GM21723 (cell line): ENCODE results near the gene DCXR.
"Not testable (repeated sequence)": the region's sequence is repeated elsewhere in the genome, so short reads cannot be mapped to it uniquely, and the experiment has no call there.

Experiments used
- ATAC-seq: cut with Tn5 transposase; IDR thresholded peaks from one replicate; pipeline ENCODE4 v1.9.1; 2021; ENCODE audit warnings: mild to moderate bottlenecking, moderate library complexity; ENCODE audit not compliant: unreplicated experiment

Gene DCXR

DNA sequence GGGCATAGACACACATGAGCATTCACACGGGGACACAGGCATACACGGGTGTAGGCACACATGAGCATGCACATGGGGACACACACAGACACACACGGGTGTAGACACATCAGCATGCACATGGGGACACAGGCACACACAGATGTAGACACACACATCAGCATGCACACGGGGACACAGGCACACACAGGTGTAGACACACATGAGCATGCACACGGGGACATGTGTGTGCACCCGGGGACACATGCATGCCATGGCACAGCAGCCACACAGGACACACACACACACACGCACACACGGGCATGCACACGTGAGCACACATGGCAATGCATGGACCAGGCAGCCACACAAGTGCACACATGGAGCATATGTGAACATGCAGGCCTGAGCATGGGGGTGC lies 5.2 kb upstream of the DCXR start:
- ATAC-seq = no peak

DNA sequence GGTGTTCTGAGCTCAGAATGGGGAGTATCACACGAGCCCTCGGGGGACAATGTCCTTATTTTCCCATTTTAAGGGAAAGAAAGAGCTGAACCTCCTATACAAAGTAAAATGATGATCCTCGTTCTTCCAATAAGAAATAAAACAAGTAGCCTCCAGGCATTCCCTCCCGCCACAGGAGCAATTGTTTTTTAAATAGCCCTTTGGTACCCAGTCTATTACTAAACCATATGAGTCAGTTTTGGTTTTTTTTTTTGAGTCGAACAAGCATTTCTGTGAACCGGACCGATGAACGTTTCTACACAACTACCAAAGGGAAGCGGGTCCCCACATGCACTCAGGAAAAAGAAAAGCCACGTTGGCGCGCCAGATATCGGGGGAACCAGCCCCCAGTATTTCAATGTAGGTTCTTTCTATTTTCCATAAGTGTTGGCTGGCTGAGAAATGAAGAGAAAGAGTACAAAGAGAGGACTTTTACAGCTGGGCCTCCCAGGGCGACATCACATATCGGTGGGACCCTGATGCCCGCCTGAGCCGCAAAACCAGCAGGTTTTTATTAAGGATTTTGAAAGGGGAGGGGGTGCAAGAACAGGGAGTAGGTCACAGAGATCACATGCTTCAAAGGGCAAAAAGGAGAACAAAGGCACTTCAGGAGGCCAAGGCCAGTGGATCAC lies 3.8 kb upstream of the DCXR start:
- ATAC-seq = no peak

DNA sequence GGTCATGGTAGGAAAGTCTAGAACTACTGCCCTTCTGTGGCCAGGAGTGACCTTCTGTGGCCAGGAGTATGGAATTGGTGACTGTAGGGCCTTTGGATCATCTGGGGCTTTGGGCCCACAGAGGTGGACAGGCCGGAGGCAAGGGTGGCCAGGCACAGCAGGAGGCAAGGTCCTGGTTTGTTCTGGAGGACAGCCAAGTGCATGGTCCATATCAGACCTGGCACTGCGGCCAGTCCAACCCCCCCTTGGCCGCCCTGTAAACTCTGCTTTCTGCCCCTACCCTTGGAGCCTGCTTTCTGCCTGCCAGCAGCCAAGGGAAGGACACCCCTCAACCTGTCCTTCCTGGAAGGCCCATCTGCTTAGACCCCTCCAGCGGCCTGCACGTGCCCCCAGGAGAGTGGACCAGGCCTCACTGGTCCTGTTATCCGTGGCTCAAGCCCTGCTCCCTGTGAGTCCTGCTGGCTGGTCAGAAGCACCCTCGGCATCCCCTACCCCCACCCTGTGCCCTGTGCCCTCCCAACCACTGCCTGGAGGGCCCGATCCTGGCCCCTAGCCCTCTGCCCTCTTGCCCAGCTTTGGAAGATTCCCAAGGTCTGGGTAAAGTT lies 2.3 kb upstream of the DCXR start:
- no peak for ATAC-seq

DNA sequence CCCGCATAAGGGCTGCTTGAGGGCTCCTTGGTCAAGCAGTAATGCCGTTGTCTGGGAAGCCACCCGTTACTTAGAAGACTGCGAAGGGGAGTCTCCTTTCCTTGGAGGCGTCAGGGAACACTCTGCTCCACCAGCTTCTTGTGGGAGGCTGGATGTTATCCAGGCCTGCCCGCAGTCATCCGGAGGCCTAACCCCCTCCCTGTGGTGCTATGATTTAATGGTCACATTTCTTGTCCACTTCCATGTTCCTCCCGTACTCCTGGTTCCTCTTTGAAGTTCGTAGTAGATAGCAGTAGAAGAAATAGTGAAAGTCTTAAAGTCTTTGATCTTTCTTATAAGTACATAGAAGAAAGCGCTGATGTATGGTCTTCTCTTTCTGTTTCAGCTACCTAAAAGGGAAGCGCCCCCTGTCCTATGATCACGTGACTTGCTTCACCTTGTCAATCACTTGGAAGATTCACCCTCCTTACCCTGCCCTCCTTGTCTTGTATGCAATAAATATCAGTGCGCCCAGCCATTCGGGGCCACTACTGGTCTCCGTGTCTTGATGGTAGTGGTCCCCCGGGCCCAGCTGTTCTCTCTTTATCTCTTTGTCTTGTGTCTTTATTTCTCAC lies 1.4 kb upstream of the DCXR start:
- ATAC-seq = not testable (repeated sequence)

DNA sequence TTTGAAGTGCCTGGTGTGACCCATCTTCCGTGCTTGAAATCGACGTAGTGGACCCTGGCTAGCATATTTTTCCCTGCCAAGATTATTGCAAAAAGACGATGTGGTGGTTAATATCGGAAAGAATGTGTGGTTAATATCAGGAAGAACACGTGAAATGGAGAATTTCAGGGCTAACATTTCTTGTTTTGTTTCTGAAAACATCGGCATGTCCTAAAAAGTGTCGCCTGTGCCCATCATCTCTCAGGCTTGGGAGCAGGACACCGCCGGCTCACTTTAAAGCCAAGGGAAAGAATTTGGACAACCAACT lies 345 bp upstream of the DCXR start:
- no peak for ATAC-seq

DNA sequence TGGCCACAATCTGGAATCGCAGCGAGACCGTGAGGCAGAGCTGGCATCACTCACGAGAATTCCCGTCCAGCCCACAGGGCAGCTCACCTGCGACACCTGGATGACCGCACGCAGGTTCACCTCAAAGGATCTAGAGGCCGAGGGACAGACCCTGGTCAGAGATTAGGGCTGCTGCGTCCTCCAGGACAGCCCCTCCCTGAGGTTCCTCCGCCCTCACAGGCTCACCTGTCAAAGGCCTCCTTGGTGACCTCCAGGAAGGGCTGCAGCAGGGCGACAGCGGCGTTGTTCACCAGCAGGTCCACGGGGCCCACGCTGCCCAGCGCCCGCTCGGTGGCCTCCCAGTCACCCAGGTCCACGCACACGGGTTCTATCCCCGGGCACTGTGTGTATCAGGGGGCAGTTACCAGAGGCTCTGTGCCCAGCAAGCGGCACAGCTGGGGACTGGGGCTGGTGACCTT lies 834 bp downstream of the DCXR start:
- no peak for ATAC-seq

DNA sequence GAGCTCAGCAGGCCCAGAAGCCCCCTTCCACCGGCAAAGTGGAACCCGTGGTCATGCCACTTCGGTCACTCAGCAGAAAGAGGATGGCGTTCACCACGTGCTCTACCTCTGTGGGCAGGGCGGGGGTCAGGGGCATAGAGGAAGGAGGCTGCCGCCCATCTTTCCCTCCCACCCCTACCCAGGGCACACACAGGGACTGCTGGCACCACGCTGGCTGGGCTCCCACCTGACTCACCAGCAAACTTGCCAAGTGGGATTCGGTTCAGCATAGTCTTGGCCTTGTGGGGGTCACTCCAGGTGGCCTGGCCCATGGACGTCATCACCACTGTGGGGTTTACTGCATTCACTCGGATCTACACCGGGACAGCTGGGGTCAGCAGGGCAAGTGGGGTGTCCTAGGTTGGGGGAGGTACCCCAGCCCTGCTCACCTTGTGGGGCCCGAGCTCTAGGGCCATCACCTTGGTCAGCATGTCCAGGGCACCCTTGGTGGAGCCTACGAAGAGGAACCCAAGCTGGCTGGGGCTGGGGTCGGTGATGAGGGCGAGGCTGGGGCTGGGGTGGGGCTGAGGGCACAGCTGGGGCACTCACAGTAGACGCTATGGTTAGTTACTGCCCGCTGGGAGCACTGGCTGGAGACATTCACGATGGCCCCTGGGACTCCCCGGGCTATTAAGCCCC lies 1.4 kb downstream of the DCXR start:
- no peak for ATAC-seq

DNA sequence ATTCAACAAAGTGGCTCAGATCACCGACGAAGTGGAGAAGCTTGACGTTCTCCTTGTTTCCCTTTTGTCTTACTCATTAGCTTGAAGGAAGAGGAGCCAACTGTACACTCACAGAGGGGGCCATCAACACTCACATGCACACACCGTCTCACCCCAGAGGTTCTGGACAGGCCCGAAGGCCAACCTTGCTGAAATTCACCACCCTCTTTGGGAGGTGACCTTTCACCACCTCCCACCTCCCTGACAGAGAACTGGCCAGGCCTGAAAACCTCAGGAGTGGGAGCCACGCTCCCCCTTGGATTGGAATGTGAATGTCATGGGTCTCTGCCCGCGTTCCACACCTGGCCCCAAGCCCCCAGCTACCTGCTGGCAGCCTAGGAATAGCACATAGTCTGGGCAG lies 2.0 kb downstream of the DCXR start:
- ATAC-seq = no peak

DNA sequence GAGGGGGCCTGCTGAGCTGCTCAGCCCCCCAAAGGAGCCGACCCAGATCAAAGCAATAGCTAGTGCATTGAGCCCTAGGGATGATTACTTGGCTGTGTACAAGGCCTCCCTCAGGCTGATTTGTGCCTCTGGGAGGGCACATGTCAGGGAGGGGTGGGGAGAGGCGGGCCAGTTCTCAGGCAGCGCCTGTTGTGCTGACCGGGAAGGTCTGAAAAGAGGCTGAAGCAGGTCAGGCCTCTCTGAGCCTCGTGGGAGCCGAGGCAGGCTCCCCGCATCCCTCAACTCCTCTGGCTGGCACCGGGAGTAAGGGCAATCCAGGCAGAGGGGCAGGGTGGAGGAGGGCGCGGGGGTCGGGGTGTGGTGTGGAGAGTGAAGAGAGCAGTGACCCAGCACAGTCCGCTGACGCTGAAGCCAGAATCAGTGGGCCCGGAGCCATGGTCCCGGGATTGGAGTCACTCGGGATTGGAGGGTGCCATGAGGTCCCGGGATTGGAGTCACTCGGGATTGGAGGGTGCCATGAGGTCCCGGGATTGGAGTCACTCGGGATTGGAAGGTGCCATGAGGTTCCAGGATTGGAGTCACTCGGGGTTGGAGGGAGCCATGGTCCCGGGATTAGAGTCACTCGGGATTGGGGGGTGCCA lies 3.0 kb downstream of the DCXR start:
- no peak for ATAC-seq

DNA sequence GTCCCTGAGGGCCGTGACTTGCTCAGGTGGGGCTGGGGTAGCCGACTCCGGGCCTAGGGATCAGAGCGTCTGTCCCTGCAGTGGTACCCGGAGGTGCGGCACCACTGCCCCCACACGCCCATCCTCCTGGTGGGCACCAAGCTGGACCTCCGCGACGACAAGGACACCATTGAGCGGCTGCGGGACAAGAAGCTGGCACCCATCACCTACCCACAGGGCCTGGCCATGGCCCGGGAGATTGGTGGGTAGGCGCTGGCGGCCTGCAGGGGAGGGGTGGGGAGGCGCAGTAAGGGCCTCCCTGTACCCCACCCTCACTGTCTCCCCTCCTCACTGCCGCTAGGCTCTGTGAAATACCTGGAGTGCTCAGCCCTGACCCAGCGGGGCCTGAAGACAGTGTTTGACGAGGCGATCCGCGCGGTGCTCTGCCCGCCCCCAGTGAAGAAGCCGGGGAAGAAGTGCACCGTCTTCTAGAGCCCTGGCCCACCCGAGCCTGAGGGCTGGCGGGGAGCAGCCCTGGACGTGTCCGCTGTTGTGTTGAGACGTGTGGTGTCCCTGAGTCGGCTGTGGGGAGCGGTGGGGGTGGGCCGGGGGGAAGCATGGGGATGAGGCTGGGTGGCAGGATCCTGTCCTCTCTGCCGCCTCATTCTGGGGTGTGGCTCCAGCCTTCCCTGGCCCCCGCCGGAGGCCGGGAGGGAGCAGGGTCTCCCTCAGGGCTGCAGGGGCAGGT lies 4.0 kb downstream of the DCXR start:
- no peak for ATAC-seq

DNA sequence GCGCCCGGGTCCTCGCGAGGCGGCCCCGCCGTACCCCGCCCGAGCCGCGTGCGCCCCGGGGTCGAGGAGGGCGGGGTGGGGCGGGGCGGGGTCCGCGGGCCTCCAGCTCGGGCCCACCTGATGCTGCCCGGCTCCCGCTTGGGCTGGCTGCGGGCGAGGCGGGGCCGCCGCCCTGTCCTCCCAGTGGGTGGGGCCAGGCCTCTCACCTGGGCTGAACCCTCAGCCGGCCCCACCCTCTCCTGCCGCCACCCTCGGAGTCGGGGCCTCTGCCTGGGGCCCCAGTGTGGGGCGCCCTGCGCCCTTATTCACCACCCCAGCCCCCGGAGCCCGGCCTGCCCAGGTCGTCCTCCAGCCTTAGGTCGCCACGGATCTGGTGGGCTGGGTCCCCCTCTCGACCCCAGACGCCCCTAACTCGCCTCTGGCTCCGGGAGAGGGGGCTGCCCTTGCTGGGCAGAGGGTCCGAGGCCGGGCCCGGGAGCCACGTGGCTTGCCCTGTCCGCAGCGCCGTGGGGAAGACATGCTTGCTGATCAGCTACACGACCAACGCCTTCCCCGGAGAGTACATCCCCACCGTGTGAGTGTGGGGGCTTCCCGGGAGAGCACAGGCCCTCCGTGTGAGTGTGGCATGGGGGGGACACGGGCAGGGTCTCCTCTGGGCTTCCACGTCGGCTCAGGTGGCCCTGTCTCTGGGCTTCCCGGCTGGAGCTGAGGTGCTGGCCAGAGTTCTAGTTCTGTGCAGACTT lies 5.4 kb downstream of the DCXR start:
- ATAC-seq = no peak

DNA sequence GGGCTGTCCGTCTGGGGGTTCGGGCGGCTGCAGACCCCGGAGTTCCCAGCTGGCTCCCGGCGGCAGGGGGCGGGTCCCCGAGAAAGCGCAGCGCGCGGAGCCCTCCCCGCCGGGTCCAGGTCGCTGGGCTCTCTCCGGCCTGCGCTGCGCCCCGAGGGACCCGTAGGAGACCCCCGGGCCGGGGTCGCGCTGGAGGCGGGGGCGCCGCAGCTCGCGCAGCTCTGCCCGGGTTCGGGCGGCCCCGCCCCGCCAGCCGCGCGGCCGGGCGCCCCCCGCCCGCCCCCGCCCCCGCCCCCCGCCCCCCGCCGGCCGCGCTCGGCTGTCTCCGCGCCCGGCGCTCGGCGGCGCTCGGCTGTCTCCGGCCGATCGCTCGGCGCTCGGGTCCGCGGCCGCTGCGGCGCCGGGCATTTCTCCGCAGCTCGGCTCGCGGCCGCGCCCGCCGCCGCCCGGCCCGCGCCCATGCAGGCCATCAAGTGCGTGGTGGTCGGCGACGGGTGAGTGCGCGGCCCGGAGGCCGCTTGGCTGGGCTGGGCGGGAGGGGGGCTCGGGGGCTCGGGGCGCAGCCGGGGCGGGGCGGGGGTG lies 6.1 kb downstream of the DCXR start, which contains the start of gene RAC3:
Gene RAC3 (plus strand): TSS at position 376 of the 582 bp plus-strand sequence. CDS start 84 bp downstream, at position 460.
- ATAC-seq = no peak

DNA sequence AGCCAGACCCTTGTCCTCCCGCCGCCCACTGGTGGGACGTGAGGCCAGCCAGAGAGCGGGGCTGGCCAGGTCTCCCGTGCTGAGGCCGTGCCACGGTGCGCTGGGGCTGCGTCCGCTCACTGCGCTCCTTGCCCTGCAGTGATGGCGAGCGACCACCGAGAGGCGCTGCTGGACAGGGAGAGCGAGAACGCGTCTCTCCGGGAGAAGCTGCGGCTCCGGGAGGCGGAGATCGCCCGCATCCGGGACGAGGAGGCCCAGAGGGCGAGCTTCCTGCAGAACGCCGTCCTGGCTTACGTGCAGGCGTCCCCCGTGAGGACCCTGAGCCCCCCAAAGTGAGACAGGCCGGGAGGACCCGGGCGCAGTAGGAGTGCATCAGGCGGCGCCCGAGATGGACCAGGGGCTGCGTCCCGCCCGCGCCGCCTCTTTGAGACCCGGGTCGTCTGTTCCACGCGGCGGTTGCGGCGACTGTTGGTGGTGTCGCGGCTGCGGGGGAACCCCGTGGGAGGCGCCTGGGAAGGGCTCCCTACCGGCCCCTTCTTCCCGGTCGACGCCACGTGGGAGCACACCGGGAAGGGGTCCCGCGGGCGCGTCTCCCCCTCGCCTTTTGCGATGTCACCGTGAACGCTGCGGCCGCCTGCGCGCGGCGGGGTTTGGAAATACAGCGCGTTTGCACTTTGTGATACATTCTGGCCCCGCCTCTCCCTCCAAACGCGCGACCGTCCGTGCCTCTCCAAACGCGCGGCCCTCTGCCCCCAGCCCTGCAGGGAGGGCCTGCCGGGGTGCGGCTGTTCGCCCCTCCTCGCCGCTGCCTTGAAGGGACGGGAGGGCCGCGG lies 6.8 kb downstream of the DCXR start:
- peak; percentile 47 for ATAC-seq

DNA sequence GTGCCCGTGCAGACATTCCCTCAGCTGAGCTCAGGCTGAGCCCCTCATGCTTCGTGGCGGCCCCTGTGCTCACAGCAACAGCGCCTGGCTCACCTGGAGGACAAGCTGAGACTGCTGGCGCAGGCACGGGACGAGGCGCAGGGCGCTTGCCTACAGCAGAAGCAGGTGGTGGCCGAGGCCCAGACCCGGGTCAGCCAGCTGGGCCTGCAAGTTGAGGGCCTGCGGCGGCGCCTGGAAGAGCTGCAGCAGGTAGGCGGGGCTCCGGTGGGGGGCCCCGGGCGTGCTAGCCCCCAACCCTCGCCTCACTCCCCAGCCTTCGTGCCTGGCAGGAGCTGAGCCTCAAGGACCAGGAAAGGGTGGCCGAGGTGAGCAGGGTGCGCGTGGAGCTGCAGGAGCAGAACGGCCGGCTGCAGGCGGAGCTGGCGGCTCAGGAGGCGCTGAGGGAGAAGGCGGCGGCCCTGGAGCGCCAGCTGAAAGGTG lies 7.5 kb downstream of the DCXR start:
- ATAC-seq = no peak

DNA sequence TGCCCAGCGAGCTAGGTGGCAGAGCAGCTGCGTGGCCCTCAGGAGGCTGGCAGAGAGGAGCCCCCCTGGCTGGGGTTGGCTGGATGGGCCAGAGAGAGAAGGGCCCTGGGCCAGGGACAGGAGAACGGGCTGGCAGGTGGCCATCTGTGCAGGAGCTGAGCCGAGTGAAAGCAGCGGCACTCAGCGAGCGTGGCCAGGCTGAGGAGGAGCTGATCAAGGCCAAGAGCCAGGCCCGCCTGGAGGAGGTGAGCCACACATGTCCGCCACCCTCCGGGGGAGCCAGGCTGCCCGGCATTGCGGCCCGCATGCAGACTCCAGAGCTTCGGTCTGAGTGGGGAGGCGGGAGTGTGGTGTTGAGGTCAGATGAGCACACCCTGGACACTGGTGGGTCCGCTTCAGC lies 8.1 kb downstream of the DCXR start:
- no peak for ATAC-seq

DNA sequence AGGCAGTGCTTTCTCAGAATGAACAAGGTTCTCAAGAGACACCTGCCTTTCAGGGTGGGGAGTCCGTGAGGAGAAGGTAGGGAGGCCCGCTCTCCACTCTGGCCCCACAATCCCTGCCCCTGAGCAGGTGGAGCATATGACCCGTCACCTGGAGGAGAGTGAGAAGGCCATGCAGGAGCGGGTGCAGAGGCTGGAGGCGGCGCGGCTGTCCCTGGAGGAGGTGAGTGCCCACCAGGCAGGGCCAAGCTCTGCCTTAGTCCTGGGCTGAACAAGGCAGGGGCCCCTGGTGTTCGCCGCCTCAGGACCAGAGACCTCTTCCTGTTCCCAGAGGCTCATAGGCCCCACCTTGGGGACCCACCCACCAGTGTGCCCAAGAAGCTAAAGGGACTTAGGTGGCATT lies 8.5 kb downstream of the DCXR start:
- ATAC-seq = no peak

DNA sequence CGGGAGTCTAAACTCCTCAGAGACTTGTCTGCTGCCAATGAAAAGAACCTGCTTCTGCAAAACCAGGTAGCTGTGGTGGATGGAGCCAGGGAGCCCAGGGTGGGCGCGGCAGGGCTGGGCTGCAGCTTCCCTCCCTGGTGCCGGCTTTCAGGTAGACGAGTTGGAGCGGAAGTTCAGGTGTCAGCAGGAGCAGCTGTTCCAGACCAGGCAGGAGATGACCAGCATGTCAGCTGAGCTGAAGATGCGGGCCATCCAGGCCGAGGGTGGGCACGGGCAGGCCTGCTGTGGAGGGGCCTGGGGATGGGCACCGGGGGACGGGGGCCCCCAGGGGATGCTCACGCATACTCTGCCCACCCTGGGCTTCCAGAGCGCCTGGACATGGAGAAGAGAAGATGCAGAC lies 9.3 kb downstream of the DCXR start:
- ATAC-seq = no peak

DNA sequence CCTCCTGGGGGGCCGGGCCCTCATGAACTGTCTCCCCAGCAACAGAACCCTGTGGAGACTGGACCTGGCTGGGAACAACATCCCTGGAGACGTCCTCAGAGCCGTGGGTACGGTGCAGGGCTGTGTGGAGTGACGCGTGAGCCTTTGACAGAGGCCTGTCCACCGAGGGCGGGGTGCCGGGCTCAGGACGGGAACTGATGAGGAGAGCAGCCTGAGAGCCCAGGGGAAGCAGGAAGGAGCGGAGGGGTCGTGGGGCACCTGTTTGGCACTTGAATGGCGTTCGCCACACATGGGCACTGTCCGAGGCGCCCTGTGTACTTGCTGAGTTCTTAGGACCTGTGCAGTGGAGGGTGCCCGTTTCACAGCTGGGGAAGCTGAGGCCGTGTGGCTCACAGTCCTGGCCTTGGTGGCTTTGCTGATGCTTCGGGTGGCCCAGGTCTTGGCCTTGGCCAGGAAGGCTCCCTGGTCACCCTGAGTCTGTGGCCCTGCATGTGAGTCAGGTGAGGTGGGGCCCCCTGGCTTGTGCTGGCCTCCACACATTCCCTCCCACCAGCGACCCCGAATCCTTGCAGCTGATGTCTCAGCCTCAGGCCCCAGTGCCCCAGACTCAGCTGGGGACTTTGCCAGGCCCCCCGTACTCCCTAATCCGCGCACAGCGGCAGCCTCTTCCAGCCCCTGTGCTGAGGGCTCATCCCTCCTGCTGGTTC lies 11.9 kb downstream of the DCXR start:
- ATAC-seq = no peak
